HG02981 (cell line): Measurements from ENCODE around the gene RARRES2.
"Not testable (repeated sequence)": the region's sequence is repeated elsewhere in the genome, so short reads cannot be mapped to it uniquely, and the experiment has no call there.

Experiments used
- ATAC-seq: cut with Tn5 transposase; IDR thresholded peaks from one replicate; pipeline ENCODE4 v1.9.1; 2021; ENCODE audit warnings: mild to moderate bottlenecking, moderate library complexity; ENCODE audit not compliant: unreplicated experiment

Gene RARRES2

GRCh38 chr7:150341263-150342120 is at the start of gene RARRES2:
TSS of gene RARRES2 (minus strand) at chr7:150341629. CDS start at chr7:150340609, 1,020 bp downstream.
- ATAC-seq, result no peak

DNA sequence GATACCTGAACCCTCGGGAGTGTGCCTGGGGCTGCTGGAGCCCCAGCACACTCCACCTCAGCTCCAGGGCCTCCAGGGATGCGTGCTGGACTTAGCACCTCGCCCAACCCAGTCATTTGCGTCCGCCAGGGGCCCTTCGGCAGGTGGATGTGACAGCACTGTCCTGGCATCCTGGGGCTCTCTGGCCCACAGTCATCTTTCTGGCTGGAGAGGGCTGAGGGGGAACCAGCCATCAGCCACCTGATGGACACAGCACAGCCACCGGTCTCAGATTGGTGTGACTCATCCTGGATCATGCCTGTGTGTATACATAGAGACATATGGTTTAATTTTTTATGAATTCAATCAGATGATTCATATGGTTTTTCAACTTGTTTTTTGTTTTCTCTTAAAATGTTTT is 48.8 kb upstream of the RARRES2 start:
- no peak for ATAC-seq

GRCh38 chr7:150389532-150389816 is 48.0 kb upstream of the RARRES2 start:
- no peak for ATAC-seq

DNA sequence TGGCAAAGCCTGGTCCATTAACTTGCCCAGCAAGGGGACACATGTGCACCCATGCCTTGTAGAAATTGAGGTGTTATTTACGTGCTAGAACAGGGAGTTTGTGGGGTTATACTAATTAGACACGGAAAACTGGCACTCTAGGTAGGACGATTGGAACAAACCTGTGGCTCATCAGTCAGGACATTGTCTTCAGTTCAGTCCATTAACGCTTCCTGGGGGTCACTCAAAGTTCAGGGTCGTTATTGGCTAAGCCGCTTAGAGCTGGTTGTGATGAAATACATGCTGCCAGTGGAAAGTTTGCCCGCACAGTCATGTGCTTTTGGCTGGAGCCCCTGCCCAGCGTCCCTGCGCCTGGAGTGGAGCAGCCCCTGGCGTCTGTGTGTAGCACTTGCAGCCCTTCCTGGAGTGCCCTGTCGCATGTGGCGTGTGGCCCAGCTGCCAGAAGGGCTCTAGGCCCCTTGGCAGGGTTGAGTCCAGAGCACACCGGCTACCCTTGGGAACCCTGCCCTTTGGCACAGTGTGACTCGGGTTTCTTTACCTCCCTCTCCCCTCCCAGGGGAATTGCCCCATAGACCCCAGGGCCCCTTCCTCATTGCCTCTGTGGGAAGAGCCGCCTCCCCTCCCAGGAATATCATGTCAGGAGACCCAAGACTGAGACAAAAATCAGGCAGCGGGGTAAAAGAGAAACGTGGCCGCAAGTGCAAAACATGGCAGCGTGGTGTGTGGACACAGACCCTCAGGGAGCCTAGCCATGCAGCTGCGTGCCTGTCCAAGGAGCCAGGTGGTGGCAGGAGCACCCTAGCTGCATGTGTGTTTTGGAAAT is 47.5 kb upstream of the RARRES2 start:
- no peak for ATAC-seq

DNA sequence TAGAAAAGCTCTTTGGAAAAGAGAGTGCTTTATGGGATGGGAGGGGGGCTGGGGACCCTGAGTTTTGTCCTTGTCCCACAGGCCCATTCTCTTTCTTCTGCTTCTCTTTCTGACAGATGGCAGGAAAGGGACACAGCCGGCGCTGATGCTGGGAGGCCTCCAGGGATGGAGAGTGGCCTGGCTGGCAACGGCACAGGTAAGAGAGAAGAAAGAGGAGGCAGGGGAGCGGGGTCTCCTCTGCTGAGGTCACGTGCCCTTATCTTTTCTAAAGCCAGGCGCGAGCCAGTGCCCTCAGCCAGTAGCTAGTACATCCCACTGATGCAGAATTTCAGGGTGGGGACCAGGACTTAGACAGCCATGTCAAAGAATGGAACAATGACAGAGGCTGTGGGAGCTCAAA is 46.9 kb upstream of the RARRES2 start:
- ATAC-seq, result no peak

DNA sequence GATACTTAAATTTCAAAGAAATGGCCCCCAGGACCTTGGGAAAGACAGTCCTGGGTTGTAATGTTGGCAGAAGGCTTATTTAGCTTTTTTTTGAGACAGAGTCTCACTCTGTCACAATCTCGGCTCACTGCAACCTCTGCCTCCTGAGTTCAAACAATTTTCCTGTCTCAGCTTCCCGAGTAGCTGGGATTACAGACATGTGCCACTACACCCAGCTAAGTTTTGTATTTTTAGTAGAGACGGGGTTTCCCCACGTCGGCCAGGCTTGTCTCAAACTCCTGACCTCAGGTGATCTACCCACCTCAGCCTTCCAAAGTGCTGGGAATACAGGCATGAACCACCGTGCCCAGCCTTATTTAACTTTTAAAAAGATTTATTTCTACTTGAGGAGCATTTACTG is 44.5 kb upstream of the RARRES2 start:
- not testable (repeated sequence) for ATAC-seq

DNA sequence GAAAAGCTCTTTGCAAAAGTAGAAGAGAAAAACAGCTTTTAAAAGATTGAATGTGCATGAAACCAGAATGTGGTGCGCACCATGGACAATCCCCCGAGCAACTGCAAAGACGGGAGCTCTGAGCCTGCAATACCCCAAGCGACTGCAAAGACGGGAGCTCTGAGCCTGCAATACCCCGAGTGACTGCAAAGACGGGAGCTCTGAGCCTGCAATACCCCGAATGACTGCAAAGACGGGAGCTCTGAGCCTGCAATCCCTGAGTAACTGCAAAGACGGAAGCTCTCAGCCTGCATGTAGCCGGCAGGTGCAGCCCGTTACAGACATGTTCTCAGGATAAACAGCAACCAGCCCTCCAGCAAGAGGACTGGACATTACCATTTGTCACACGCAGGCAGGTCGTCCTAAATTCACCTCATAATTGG is 43.9 kb upstream of the RARRES2 start:
- ATAC-seq, result no peak

DNA sequence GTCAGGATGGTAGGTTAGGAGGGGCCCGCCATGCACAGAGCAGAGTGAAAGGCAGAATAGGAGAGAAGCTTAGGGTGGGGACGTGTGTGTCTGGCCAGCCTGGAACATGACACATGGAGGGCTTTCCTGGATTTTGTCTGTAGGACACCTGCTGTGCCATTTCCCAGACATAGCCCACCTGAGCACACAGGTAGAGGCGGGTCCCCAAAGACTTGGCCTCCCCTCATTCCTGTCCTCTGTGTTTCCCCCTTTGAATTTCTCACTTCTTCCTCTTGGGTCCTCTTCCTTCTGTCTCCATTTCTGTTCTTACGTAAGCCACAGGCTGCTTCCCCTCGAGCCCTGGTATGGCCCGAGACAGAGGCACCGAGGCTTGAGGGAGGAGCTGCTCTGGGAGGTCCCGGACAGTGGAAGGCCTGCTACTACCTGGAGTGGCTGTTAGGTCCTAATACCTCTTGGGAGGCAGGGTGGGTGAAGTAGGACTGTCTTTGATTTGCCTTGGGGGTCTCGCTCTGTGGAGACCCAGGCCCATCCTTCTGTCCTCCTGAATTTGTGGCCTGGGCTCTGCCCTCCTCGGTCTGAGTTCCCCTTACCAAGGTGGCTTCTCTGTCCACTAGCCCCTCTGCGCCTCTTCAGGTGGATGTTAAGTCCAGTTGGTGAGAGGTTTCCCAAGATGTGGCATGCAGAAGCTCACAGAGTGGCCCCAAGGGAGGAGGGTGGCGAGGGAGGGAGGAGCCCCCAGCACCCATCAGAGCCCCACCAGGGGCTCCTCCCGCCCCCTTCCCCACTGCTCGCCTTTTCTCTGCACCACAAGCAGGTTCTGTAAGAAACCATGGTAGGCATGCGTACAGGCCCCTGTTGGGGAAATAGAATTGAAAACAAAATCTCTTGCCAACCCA is 43.2 kb upstream of the RARRES2 start:
- ATAC-seq, result no peak

DNA sequence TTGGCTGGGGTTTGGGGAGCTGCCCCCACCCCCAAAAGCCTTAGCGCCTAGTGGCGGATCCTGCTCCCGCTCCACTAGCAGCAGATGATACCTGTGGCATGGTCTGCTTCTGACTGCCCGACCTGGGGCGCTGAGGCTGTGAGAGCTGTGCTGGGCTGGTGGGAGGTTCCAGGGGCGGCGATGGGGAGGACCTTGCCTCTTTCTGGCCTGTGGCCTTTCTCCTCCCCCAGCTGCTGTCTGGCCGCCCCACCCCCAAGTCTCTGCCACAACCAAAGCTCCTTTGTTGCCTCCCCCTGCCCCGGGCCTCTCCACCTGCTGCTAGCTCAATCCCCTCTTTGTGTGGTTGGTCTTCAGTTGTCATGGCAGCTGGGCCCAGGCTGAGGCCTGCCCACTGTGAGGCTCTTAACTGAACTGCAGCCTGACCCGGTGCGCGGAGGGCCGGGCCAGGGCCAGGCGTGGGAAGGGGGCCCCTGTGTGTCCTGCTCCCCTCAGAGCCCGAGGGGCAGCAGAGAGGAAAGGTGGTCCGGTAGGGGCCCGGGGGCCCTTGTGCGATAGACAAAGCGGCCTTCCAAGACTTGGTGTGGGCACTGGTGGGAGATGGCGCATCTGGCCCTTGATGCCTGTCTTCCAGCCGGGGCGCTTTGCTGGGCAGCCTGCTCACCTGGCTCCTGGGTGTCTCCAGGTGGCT is 42.4 kb upstream of the RARRES2 start:
- no peak for ATAC-seq

DNA sequence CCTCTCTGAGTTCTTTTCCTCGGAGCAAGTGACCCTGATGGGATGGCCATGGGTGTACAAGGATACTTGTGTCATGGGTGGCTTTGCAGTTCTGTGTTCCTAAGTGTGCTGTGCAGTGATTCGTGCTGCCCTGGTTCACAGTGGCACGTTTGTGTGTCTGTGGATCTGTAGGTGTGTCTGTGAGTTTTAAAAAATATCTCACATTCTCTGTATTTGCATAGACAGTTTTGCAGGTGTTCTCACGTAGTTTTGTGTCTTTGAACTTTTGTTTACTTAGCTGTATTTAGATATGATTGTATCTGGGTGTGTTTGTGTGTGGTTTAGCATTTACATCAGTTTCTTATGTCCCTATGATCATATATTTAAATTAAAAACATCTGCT is 41.4 kb upstream of the RARRES2 start:
- ATAC-seq, result no peak

DNA sequence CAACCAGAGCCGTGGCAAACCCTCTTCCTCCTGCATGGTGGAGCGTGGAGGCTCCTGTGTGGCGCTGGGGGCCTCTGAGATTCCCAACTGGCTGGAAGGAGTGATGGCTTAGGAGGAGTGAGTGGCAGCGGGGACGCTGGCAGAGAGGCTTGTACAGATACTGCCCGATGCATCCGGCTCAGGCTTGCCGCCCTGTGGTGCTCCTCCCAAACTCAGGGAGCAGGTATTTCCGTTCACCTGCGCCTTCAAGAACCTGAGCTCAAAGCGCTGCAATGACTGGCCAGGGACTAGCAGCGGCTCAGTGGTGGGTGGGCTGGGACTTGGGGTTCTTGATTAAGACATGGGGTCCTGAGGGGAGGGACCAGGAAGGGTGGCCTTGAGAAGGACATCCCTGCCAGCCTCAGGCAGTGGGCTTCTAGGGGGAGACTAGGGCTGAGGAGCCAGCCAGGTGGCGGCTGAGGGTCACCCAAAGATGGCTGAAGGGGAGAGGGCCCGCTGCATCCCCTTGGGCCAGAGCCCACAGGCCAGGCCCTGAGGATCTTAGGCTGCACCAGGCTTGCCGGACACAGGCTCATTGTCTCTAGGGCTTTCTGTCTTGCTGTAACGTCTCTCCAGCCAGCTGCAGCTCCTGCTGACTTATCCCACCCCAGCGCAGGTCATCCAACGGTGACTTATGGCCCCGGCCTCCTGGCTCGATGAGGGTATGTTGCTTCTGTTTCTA is 40.9 kb upstream of the RARRES2 start:
- no peak for ATAC-seq

DNA sequence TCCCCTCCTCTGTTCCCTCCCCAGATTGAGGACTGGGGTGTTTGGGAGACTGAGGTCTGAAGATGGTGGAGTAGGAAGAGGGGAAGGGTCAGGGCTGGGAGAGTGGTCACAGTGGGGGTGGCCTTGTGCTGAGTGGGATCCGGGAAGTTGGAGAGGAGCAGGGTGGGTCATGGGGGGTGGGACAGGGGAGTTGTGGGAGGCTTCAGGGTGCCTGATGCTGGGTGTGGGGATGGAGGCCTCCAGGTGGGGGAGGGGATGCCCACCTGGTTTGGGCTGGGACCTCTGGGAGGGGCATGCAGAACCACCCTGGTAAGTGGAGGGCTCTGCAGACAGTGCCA is 40.3 kb upstream of the RARRES2 start:
- no peak for ATAC-seq

GRCh38 chr7:150381096-150381495 is 39.7 kb upstream of the RARRES2 start:
- ATAC-seq, result no peak

GRCh38 chr7:150380463-150380862 is 39.0 kb upstream of the RARRES2 start:
- ATAC-seq, result no peak

GRCh38 chr7:150379441-150380379 is 38.3 kb upstream of the RARRES2 start:
- ATAC-seq, result peak; percentile 1

- peak; percentile 80 for ATAC-seq
These were observed 37.5 kb upstream of the RARRES2 start, which contains the start of gene ZNF775 for GRCh38 chr7:150378853-150379440. TSS of gene ZNF775 (plus strand) at chr7:150379330. CDS start at chr7:150388471, 9,141 bp downstream.

DNA sequence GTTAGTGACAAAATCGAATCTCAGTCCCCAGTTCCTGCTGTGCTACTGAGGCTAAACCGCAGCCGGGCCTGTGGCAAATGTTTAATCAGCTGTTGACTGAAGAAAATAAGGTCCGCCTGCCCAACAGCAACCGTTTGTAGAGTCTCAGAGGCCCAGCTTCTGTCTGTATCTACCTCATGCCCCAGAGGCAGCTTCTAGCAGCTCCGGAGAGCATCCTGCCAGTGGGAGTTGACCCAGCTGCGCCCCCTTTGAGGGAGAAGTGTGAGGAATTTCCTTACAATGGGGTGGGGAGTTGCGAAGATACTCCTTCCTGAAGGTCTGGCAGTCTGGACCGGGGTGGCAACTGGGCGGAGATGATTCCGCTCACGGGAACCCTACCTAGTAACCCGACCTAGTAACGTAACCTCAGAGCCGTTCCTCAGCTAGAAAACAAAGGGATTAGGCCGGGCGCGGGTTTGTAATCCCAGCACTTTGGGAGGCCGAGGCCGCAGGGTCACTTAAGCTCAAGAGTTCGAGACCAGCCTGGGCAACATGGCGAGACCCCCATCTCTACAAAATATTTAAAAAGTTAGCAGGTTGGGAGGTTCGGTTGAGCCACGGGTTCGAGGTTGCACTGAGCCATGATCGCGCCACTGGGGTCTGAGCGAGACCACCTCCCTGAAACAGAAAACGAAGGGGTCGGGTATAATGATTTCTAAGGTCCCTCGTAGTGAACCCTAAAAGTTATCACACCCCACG is 36.9 kb upstream of the RARRES2 start:
- ATAC-seq, result peak; percentile 23

DNA sequence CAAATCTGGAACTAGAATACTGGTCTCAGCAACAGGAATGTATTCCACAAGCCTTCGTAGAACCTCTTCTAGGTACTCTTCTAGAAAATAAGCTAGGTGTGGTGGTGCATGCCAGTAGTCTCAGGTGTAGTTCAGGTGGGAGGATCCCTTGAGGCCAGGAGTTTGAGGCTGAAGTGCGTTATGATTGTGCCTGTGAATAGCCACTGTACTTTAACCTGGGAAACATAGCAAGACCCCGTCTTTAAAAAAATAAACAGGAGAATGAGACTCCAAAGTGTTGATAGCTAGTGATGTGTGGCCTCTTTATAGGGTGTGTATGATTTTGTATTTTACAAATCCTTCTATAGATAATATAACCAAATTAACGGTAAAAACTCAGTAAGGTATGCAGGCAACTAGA is 36.2 kb upstream of the RARRES2 start:
- no peak for ATAC-seq
